Renal cortex interstitium (tissue), 15 donors: ENCODE measurements around the gene THYN1. TPM values are rescaled to one million over a fixed set of nuclear protein-coding genes. Genes with fewer than 3 reads are reported as not detected.
"Not testable (repeated sequence)": the region's sequence is repeated elsewhere in the genome, so short reads cannot be mapped to it uniquely, and the experiment has no call there.

Source experiments
- DNase-seq, 11 donors: peaks; one replicate each; pipeline ENCODE4 v3.0.0-alpha.2; 2013; ENCODE audit warnings: low read depth in 9 of 11, low spot score in 4 of 11; ENCODE audit errors: extremely low read depth in 1 of 11
- long read RNA-seq, 16 experiments: transcript quantifications; one replicate each; lab custom pipeline, GENCODE V29; 2026
- polyA plus RNA-seq, 3 donors: library from polyadenylated mRNA; unstranded; fragments of 120-200 nt; gene quantifications; one replicate each; pipeline ENCODE4 v1.2.1, GENCODE V29; 2013; ENCODE audit not compliant: insufficient read length in 3 of 3

Gene THYN1
- polyA plus RNA-seq, result 10 to 100 TPM; 65.4 to 77.9 (median 75.5) TPM
- long read RNA-seq, donor 1, transcript THYN1-204 (8 exons, 893 nt), result minor isoform, 6 of 31 reads
- long read RNA-seq, donor 1, transcript THYN1-201 (7 exons, 1,299 nt), result minor isoform, 7 of 31 reads
- long read RNA-seq, donor 1, transcript THYN1-203 (8 exons, 943 nt), result major isoform, 8 of 31 reads
- long read RNA-seq, donor 1, partial matches to known transcripts, result 5 of 31 reads
- long read RNA-seq, donor 1, other reads (novel, unspliced or antisense), result 0 of 31 reads
- long read RNA-seq, donor 2, transcript THYN1-201 (7 exons, 1,299 nt), result minor isoform, 8 of 53 reads
- long read RNA-seq, donor 2, transcript THYN1-204 (8 exons, 893 nt), result minor isoform, 9 of 53 reads
- long read RNA-seq, donor 2, transcript THYN1-203 (8 exons, 943 nt), result major isoform, 16 of 53 reads
- long read RNA-seq, donor 2, partial matches to known transcripts, result 17 of 53 reads
- long read RNA-seq, donor 2, other reads (novel, unspliced or antisense), result 0 of 53 reads
- long read RNA-seq, donor 3, transcript THYN1-203 (8 exons, 943 nt), result minor isoform, 13 of 44 reads
- long read RNA-seq, donor 3, transcript THYN1-204 (8 exons, 893 nt), result major isoform, 15 of 44 reads
- long read RNA-seq, donor 3, partial matches to known transcripts, result 8 of 44 reads
- long read RNA-seq, donor 3, other reads (novel, unspliced or antisense), result 0 of 44 reads
- long read RNA-seq, donor 4, transcript THYN1-203 (8 exons, 943 nt), result major isoform, 22 of 43 reads
- long read RNA-seq, donor 4, transcript THYN1-204 (8 exons, 893 nt), result minor isoform, 7 of 43 reads
- long read RNA-seq, donor 4, partial matches to known transcripts, result 7 of 43 reads
- long read RNA-seq, donor 4, other reads (novel, unspliced or antisense), result 0 of 43 reads
- long read RNA-seq, donor 5, result 0 reads
- long read RNA-seq, donor 6, transcript THYN1-204 (8 exons, 893 nt), result major isoform, 15 of 37 reads
- long read RNA-seq, donor 6, transcript THYN1-203 (8 exons, 943 nt), result minor isoform, 9 of 37 reads
- long read RNA-seq, donor 6, partial matches to known transcripts, result 6 of 37 reads
- long read RNA-seq, donor 6, other reads (novel, unspliced or antisense), result 0 of 37 reads
- long read RNA-seq, donor 7, transcript THYN1-201 (7 exons, 1,299 nt), result minor isoform, 7 of 73 reads
- long read RNA-seq, donor 7, transcript THYN1-204 (8 exons, 893 nt), result minor isoform, 14 of 73 reads
- long read RNA-seq, donor 7, transcript THYN1-203 (8 exons, 943 nt), result major isoform, 18 of 73 reads
- long read RNA-seq, donor 7, partial matches to known transcripts, result 30 of 73 reads
- long read RNA-seq, donor 7, other reads (novel, unspliced or antisense), result 0 of 73 reads
- long read RNA-seq, donor 8, transcript THYN1-201 (7 exons, 1,299 nt), result minor isoform, 8 of 91 reads
- long read RNA-seq, donor 8, transcript THYN1-202 (7 exons, 835 nt), result minor isoform, 5 of 91 reads
- long read RNA-seq, donor 8, transcript THYN1-204 (8 exons, 893 nt), result minor isoform, 22 of 91 reads
- long read RNA-seq, donor 8, transcript THYN1-203 (8 exons, 943 nt), result major isoform, 32 of 91 reads
- long read RNA-seq, donor 8, partial matches to known transcripts, result 23 of 91 reads
- long read RNA-seq, donor 8, other reads (novel, unspliced or antisense), result 0 of 91 reads
- long read RNA-seq, donor 9, transcript THYN1-203 (8 exons, 943 nt), result major isoform, 12 of 35 reads
- long read RNA-seq, donor 9, transcript THYN1-204 (8 exons, 893 nt), result minor isoform, 7 of 35 reads
- long read RNA-seq, donor 9, partial matches to known transcripts, result 7 of 35 reads
- long read RNA-seq, donor 9, other reads (novel, unspliced or antisense), result 0 of 35 reads
- long read RNA-seq, donor 10, transcript THYN1-204 (8 exons, 893 nt), result minor isoform, 16 of 57 reads
- long read RNA-seq, donor 10, transcript THYN1-203 (8 exons, 943 nt), result major isoform, 20 of 57 reads
- long read RNA-seq, donor 10, transcript THYN1-201 (7 exons, 1,299 nt), result minor isoform, 8 of 57 reads
- long read RNA-seq, donor 10, partial matches to known transcripts, result 13 of 57 reads
- long read RNA-seq, donor 10, other reads (novel, unspliced or antisense), result 0 of 57 reads
- long read RNA-seq, donor 11, transcript THYN1-203 (8 exons, 943 nt), result major isoform, 17 of 35 reads
- long read RNA-seq, donor 11, transcript THYN1-201 (7 exons, 1,299 nt), result minor isoform, 8 of 35 reads
- long read RNA-seq, donor 11, transcript THYN1-204 (8 exons, 893 nt), result minor isoform, 6 of 35 reads
- long read RNA-seq, donor 11, partial matches to known transcripts, result 0 of 35 reads
- long read RNA-seq, donor 11, other reads (novel, unspliced or antisense), result 0 of 35 reads
- long read RNA-seq, donor 12, transcript THYN1-201 (7 exons, 1,299 nt), result minor isoform, 6 of 19 reads
- long read RNA-seq, donor 12, transcript THYN1-204 (8 exons, 893 nt), result major isoform, 8 of 19 reads
- long read RNA-seq, donor 12, partial matches to known transcripts, result 0 of 19 reads
- long read RNA-seq, donor 12, other reads (novel, unspliced or antisense), result 0 of 19 reads
- long read RNA-seq, donor 13, result 0 reads
- long read RNA-seq, donor 14, transcript THYN1-204 (8 exons, 893 nt), result major isoform, 11 of 25 reads
- long read RNA-seq, donor 14, transcript THYN1-203 (8 exons, 943 nt), result minor isoform, 10 of 25 reads
- long read RNA-seq, donor 14, partial matches to known transcripts, result 0 of 25 reads
- long read RNA-seq, donor 14, other reads (novel, unspliced or antisense), result 0 of 25 reads
- long read RNA-seq, donor 15, transcript THYN1-204 (8 exons, 893 nt), result minor isoform, 6 of 25 reads
- long read RNA-seq, donor 15, transcript THYN1-203 (8 exons, 943 nt), result major isoform, 10 of 25 reads
- long read RNA-seq, donor 15, partial matches to known transcripts, result 5 of 25 reads
- long read RNA-seq, donor 15, other reads (novel, unspliced or antisense), result 0 of 25 reads
- long read RNA-seq, donor 16, transcript THYN1-204 (8 exons, 893 nt), result major isoform, 28 of 119 reads
- long read RNA-seq, donor 16, transcript THYN1-201 (7 exons, 1,299 nt), result minor isoform, 16 of 119 reads
- long read RNA-seq, donor 16, transcript THYN1-203 (8 exons, 943 nt), result major isoform, 28 of 119 reads
- long read RNA-seq, donor 16, partial matches to known transcripts, result 35 of 119 reads
- long read RNA-seq, donor 16, other reads (novel, unspliced or antisense), result 9 of 119 reads

GRCh38 chr11:134253188-134253993 lies at the start of gene THYN1, which contains the start of gene ACAD8:
THYN1 (minus strand) TSS chr11:134253352; CDS start chr11:134252882, 470 bp downstream.
ACAD8 (plus strand) TSS chr11:134253568; CDS start chr11:134253601, 33 bp downstream.
- peak; percentile 89 to 97 (median 95) for DNase-seq

- no peak for DNase-seq
These were observed 41.5 kb upstream of the THYN1 start for GRCh38 chr11:134294664-134295063.

GRCh38 chr11:134293119-134294113 lies 40.3 kb upstream of the THYN1 start:
- no peak for DNase-seq

GRCh38 chr11:134292661-134293060 lies 39.5 kb upstream of the THYN1 start:
- DNase-seq, result no peak

GRCh38 chr11:134291196-134291595 lies 38.0 kb upstream of the THYN1 start:
- DNase-seq, result no peak

GRCh38 chr11:134290646-134291045 lies 37.5 kb upstream of the THYN1 start:
- no peak for DNase-seq

GRCh38 chr11:134289789-134290188 lies 36.6 kb upstream of the THYN1 start:
- DNase-seq, result no peak

GRCh38 chr11:134289167-134289566 lies 36.0 kb upstream of the THYN1 start:
- no peak for DNase-seq

- DNase-seq, result no peak
These were observed 35.3 kb upstream of the THYN1 start for GRCh38 chr11:134288486-134288885.

GRCh38 chr11:134287561-134287960 lies 34.4 kb upstream of the THYN1 start:
- DNase-seq, result no peak

- DNase-seq, result not testable (repeated sequence)
These were observed 31.2 kb upstream of the THYN1 start for GRCh38 chr11:134284349-134284748.

GRCh38 chr11:134283461-134284230 lies 30.5 kb upstream of the THYN1 start:
- DNase-seq, result no peak
